ENCODE measurements around the gene CPT1A.

DNA sequence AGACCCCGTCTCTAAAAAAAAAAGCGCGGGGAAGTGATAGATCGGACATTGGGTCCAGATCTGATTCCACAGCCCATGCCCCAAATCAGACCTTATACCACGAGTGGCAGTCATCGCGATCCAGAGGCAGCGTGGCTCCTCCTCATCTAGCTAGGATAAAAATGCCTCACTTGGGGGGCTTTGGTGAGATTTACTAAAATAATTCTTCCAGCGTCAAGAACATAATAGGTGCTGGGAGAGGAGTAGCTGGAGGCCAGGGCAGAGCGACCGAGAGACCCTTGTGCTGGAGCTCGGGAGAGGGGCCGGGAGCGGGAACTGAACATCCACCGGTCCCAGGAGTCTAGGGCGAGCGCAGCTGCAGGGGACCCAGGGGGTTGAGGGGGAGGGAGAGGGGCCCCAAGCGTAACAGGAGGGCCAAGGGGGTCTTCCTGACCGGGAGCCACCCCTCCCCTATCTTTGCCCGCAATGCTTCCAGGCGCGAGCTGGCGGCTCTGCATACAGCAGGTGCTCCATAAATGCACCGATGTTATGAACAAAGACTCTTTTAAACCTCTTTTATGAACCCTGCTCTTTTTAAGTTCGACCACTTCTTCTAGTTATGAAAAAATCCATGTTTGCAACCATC lies 823 bp upstream of the CPT1A start:
- TF ChIP-seq CTCF (IDR thresholded peaks at IDR 0.05) = no peak
- TF ChIP-seq POLR2A (IDR thresholded peaks at IDR 0.05) = no peak
